ENCODE measurements around the gene CYTH2.
"Not testable (repeated sequence)": the region's sequence is repeated elsewhere in the genome, so short reads cannot be mapped to it uniquely, and the experiment has no call there.

- TF ChIP-seq, protein P1, sequence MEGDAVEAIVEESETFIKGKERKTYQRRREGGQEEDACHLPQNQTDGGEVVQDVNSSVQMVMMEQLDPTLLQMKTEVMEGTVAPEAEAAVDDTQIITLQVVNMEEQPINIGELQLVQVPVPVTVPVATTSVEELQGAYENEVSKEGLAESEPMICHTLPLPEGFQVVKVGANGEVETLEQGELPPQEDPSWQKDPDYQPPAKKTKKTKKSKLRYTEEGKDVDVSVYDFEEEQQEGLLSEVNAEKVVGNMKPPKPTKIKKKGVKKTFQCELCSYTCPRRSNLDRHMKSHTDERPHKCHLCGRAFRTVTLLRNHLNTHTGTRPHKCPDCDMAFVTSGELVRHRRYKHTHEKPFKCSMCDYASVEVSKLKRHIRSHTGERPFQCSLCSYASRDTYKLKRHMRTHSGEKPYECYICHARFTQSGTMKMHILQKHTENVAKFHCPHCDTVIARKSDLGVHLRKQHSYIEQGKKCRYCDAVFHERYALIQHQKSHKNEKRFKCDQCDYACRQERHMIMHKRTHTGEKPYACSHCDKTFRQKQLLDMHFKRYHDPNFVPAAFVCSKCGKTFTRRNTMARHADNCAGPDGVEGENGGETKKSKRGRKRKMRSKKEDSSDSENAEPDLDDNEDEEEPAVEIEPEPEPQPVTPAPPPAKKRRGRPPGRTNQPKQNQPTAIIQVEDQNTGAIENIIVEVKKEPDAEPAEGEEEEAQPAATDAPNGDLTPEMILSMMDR (IDR thresholded peaks at IDR 0.05; ENCODE audit: low read depth, low read length) = not testable (repeated sequence)
- not testable (repeated sequence) for TF ChIP-seq POLR2A (IDR thresholded peaks at IDR 0.05; ENCODE audit: extremely low read depth, insufficient read length); MYC (IDR thresholded peaks at IDR 0.05; ENCODE audit: low read depth, low read length)
Measured at GRCh38 chr19:48488478-48488877, 19.3 kb downstream of the CYTH2 start.
